HG02610 (cell line): Measurements from ENCODE around the gene ARFGEF2.
"Not testable (repeated sequence)": the region's sequence is repeated elsewhere in the genome, so short reads cannot be mapped to it uniquely, and the experiment has no call there.

Experiments
- ATAC-seq: cut with Tn5 transposase; IDR thresholded peaks from one replicate; pipeline ENCODE4 v1.9.1; 2021; ENCODE audit warnings: mild to moderate bottlenecking, moderate library complexity; ENCODE audit not compliant: unreplicated experiment

The ARFGEF2 gene

GRCh38 chr20:48949304-48950170 is 28.0 kb downstream of the ARFGEF2 start:
- ATAC-seq = no peak

GRCh38 chr20:48951041-48951440 is 29.5 kb downstream of the ARFGEF2 start:
- ATAC-seq = no peak

GRCh38 chr20:48951646-48952045 is 30.1 kb downstream of the ARFGEF2 start:
- no peak for ATAC-seq

- ATAC-seq = no peak
Observed at GRCh38 chr20:48952656-48953055, 31.1 kb downstream of the ARFGEF2 start.

GRCh38 chr20:48953653-48954052 is 32.1 kb downstream of the ARFGEF2 start:
- no peak for ATAC-seq

GRCh38 chr20:48956052-48956451 is 34.5 kb downstream of the ARFGEF2 start:
- ATAC-seq = no peak

- ATAC-seq = no peak
Observed at GRCh38 chr20:48957053-48957481, 35.6 kb downstream of the ARFGEF2 start.

- ATAC-seq = no peak
Observed at GRCh38 chr20:48957533-48957932, 36.0 kb downstream of the ARFGEF2 start.

- no peak for ATAC-seq
Observed at GRCh38 chr20:48958743-48959142, 37.2 kb downstream of the ARFGEF2 start.

- no peak for ATAC-seq
Observed at GRCh38 chr20:48959899-48960550, 38.5 kb downstream of the ARFGEF2 start.

- ATAC-seq = no peak
Observed at GRCh38 chr20:48962421-48962820, 40.9 kb downstream of the ARFGEF2 start.

- ATAC-seq = no peak
Observed at GRCh38 chr20:48962976-48963771, 41.7 kb downstream of the ARFGEF2 start.

GRCh38 chr20:48965189-48965910 is 43.8 kb downstream of the ARFGEF2 start:
- ATAC-seq = no peak

GRCh38 chr20:48970681-48971365 is 49.3 kb downstream of the ARFGEF2 start:
- no peak for ATAC-seq

GRCh38 chr20:48971956-48972355 is 50.4 kb downstream of the ARFGEF2 start:
- ATAC-seq = no peak

- no peak for ATAC-seq
Observed at GRCh38 chr20:48972816-48973215, 51.3 kb downstream of the ARFGEF2 start.

GRCh38 chr20:48975955-48976354 is 54.4 kb downstream of the ARFGEF2 start:
- no peak for ATAC-seq

GRCh38 chr20:48979980-48980379 is 58.5 kb downstream of the ARFGEF2 start:
- ATAC-seq = not testable (repeated sequence)

- no peak for ATAC-seq
Observed at GRCh38 chr20:48983423-48984400, 62.2 kb downstream of the ARFGEF2 start.
